Activated CD4-positive, alpha-beta T cell treated with anti-CD3 and anti-CD28 coated beads, Interleukin-2, amount 50 U/mL, for 16 hours (primary cell): ENCODE data around the gene KLHL22.
"Not testable (repeated sequence)": the region's sequence is repeated elsewhere in the genome, so short reads cannot be mapped to it uniquely, and the experiment has no call there.

ENCODE experiments used
- DNase-seq: peaks from one replicate; pipeline ENCODE4 v3.0.0-alpha.2; 2020

The KLHL22 gene

DNA sequence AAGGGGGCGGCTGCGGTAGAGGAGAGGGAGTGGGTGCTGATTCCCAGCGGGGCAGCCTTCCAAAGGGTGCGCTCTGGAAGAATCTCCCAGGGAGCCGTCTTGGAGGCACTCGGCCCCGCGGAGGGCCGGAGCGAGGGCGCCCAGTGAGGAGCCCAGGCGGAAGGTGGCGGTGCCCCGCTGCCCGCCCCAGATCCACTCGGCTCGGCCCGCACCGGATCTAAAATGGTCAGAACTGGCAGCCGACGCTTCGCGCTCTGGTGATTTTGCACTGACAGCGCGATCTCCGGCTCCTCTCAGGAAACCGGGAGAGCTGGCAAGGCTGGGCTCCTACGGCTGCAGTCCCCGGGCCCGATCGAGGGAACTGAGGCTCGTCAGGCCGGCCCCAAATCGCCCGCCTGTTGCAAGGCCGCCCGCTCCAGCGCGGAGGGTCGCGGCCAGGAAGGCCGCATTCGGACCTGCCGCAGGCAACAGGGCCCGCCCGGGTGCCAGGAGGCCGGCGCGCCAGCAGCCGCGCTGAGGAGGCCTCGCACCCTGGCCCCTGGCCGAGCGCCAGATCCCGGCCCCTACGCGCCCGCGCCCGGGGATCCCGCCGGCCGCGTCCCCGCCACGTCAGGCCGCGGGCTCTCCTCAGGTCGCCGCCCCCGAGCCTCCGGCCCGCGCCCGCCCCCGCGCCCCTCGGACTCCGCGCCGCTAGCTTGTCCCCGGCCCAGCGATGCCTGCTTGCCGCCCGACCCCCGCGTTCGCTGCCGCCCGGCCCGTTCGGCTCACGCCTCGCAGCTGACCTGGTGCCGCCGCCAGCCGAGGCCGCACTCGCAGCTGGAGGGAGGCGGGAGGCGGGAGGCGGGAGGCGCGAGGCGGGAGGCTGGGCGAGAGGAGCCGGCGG is at the start of gene KLHL22:
Gene KLHL22 (minus strand): TSS at position 818 of the 883 bp plus-strand sequence. CDS start 6,584 bp downstream, outside the sequence.
- DNase-seq = no peak

GRCh38 chr22:20545318-20545634 is 49.7 kb upstream of the KLHL22 start:
- not testable (repeated sequence) for DNase-seq

- no peak for DNase-seq
Observed at GRCh38 chr22:20542736-20543135, 47.1 kb upstream of the KLHL22 start.

GRCh38 chr22:20542055-20542454 is 46.5 kb upstream of the KLHL22 start:
- no peak for DNase-seq

DNA sequence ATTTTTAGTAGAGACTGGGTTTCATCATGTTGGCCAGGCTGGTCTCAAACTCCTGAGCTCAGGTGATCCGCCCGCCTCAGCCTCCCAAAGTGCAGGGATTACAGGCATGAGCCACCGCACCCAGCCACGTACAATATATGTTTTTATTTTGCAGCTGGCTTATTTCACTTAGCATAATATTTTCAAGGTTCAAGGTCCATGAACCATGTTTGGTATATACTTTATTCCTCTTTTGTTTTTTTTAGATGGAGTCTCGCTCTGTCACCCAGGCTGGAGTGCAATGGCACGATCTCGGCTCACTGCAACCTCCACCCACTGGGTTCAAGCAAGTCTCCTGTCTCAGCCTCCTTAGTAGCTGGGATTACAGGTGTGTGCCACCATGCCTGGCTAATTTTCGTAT is 43.3 kb upstream of the KLHL22 start:
- not testable (repeated sequence) for DNase-seq

DNA sequence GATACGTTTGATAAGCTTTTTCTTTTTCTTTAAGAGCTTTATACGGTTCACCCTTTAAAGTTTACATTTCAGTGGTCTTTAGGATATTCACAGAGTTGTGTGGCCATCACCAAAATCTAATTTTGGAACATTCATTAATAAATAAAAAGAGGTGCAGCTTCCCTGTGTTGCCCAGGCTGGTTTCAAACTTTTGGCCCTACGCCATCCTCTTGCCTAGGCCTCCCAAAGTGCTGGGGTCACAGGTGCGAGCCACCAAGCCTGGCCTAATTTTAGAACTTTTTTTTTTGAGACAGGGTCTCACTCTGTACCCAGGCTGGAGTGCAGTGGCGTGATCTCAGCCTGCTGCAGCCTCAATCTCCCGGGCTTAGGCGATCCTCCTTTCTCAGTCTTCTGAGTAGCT is 42.4 kb upstream of the KLHL22 start:
- no peak for DNase-seq

- no peak for DNase-seq
Observed at GRCh38 chr22:20537325-20537756, 41.7 kb upstream of the KLHL22 start.

GRCh38 chr22:20536590-20537324 is 41.2 kb upstream of the KLHL22 start:
- no peak for DNase-seq

DNA sequence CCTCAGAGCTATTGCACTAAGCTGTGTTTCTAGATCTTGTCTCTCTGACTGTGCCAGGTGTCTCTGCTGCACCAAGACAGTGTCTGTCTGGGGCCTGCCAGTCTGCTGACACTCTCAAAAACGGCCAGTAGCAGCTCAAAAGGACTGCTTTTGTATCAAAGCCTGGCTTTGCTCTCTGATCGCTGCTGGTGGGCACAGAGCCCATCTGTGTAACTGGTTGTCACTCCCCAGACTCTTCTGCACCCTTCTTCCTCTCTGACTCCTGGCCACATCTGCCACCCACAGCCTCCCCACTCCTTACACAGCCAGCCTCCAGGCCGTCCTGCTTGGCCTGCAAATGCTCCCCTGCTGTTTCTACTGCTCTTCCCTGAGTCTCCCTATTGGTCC is 38.3 kb upstream of the KLHL22 start:
- DNase-seq = no peak

DNA sequence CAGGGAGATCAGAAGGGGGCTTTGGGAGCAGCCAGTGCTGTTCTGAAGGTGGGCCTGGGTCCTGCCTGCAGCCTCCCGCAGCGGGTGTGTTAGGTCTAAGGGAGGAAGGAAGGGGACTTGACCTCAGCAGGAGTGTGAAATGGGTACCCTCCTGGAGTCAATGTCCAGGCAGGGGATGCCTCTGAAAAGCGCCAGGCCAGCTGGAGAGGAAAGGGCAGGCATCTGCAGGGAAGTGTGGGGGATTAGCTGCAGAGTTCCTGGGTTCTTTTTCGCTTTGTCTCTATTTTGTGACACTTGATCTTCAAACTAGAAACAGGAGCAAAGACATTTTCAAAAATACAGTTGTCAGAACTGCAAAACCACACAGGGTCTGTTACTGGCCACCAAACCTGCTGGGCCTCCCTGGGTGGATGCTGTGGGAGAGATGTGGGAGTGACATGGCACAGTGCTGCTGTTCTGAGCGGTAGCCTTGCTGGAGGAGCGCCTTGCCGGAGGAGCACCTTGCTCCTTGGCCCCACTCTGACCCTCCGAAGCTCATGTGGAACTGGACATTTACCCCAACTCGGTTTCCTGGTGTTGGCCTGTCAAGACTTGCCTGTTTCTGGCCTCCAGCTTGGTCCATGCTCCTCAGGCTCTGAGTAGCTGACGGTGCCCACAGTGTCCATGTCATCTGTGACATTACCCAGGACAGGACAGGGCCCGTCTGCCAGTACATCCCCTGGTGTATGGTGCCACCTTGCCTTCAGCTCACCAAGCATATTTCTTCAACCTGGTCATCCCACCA is 37.7 kb upstream of the KLHL22 start:
- no peak for DNase-seq

DNA sequence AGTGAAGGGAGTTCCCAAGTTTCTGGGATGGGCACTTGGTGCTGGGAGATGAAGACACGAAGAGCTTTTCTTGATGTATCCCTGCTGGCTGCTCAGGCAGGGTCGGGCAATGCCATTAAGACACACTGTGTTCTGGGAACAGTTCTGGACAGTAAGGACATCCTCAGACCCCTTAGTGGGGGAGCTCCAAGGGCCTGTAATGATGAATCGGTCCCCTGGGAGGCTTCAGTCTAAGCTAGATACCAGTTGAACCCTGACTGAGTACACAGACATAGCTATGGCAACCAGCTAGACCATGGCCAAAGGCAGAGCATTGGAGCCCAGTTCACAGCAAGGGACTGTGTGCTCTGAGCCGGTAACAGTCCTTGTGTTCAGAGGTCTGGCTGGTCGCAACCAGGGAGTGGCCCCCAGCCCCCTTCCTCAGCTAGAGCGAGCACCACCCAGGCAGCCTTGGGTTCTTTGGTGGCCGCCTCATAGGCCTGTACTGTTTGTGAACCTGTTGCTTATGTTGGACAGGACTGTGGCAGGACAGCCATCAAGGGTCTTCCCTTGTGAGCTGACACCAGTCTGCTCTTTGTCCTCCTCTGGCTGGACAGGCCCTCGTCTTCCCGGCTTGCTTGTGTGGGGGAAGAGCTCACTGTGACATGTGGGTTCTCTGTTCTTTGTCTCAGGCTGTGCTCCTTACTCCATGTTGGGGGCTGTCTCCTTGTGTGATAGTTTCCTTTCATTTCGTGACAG is 36.8 kb upstream of the KLHL22 start:
- DNase-seq = no peak

- DNase-seq = no peak
Observed at GRCh38 chr22:20531404-20532201, 36.0 kb upstream of the KLHL22 start.

DNA sequence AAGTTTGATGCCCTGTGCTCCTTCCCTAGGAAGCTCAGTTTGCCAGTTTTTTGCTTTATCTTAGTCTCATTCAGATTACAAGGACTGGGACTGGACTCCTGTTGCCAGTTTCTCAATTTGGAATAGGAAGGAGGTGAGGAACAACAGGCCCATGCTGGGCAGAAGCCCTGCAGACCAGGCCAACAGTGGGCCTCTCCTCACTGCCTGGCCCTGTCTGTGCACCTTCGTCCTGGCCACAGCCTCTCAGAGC is 35.5 kb upstream of the KLHL22 start:
- no peak for DNase-seq

DNA sequence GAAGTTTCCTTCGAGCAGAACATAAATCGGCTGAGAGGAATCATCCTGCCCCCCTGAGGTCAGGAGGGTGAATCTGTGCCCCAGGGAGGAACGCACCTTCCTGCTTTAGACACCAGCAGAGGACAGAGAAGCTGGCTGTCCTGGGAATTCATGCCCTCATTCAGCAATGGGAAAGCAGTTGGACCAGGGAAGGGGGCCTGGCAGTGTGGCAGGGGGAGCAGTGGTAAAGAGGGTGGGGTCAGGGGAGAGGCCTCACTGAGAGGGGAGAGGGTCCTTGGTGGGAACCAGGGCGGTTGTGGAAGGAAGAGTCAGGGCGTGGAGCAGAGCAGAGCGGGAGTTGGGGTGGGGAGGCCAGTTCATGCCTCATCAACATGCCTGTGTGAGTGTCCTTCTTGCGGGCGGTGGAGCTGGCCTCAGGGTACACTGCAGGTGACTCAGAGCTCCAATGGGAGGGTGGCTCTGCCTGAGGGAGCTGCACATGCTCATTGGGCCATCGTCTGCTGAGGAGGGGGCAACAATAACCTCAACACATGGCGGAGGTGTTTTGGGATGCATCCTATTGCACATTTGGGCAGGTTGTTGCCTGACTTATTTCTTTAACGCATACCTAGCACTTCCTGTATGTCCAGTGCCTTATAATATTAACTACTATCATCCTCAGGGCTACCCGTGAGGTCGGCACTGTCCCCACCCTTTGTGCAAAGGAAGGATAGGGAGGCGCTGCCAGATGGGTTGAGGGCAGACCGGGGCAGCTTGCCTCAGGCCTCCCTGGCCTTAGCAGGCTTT is 35.0 kb upstream of the KLHL22 start:
- no peak for DNase-seq

- no peak for DNase-seq
Observed at GRCh38 chr22:20528405-20528978, 32.9 kb upstream of the KLHL22 start.

GRCh38 chr22:20526628-20527355 is 31.2 kb upstream of the KLHL22 start:
- no peak for DNase-seq

DNA sequence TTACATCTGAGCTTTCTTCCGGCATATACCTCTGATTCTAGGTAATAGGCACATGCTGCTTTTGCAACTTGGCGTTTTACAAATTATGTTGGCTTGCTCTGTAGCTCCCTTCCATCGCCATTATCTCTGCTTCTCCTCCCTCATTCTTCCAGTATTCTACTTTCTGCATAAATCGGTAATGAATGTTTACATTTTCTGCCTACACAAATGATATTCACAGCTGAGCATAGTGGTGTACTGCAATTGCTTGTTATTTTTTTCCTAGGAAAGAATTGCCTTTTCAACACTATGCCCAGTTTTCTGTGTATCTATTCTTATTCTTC is 30.7 kb upstream of the KLHL22 start:
- no peak for DNase-seq

- no peak for DNase-seq
Observed at GRCh38 chr22:20525048-20525447, 29.5 kb upstream of the KLHL22 start.

DNA sequence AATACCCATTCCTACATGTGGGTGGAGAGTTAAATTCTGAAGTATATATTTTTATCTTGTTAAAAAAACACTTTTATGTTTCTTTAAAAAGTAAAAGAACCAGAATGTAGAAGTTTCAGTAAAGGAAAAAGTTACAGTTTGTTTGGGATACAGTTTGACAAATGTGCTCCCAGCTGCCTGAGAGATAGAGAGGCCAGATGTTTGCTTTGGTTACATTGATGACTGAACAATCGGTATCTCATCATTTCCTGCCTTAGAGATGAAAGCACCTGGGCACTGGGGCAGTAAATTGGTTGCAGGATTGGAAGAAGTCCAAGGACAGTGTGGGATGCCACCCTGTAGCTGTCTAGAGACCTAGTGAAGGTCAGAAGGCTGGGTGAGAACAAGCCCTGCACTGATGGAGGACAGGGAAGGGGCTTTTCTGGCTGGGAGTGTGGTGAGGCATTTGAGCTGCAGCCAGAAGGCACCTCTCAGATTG is 28.4 kb upstream of the KLHL22 start:
- DNase-seq = peak; percentile 35
